ENCODE data around the gene FOXI2.

GRCh38 chr10:127776816-127777215 lies 39.8 kb downstream of the FOXI2 start:
- TF ChIP-seq CTCF (conservative IDR thresholded peaks at IDR 0.05; ENCODE audit: low read depth, low read length) (no peak), MXI1 (IDR thresholded peaks at IDR 0.05; ENCODE audit: borderline replicate concordance, low read depth, low read length) (no peak)
